ENCODE measurements around the gene GDI1. TPM values are rescaled to one million over a fixed set of nuclear protein-coding genes. Genes with fewer than 3 reads are reported as not detected.

The GDI1 gene
- polyA plus RNA-seq, 5 donors, result 108 to 164 (median 142) TPM

DNA sequence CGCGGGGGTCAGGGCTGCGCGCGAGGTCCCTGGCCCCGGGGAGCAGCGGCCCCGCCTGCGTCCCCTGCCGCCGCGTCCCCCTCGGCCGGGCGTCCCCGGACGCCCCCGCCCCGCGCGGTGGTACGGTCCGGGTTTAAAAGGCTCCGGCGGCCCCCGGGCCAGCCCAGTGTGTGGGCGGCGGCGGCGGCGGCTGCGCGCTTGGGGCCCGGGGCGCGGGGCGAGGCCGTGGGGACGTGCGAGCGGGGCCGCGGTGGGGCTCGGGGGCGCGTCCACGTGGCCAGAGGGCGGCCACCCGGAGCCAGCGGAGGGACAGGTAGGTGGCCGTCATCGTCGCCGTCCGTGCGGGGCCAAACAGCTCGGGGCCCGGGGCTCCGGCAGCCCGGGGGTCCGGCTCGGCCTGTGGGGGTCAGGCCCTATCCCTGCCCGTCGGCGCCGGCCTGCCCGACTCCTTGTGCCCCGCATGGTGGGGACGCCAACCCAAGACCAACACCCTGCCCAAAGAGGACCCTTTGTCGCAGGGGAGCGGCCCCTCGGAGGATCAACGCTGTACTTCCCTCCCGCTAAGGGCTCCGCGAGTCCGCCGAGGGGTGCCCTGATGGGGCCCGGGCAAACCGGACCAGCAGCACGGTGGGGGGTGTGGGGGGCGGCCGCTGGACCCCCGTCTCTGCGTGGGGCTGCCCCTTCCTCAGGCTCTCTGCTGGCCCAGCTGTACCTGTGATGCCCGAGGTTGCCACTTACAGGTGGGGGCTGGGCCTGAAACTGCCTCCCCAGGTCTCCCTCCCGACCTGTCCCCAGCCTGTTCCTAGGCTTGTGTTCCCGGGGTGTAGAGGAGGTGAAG is 21.4 kb downstream of the GDI1 start, which contains the start of gene PLXNA3:
Gene PLXNA3 (plus strand): TSS at position 166 of the 838 bp plus-strand sequence. CDS start 1,903 bp downstream, outside the sequence.
- peak in 1 of 2 donors; percentile 32 for DNase-seq

DNA sequence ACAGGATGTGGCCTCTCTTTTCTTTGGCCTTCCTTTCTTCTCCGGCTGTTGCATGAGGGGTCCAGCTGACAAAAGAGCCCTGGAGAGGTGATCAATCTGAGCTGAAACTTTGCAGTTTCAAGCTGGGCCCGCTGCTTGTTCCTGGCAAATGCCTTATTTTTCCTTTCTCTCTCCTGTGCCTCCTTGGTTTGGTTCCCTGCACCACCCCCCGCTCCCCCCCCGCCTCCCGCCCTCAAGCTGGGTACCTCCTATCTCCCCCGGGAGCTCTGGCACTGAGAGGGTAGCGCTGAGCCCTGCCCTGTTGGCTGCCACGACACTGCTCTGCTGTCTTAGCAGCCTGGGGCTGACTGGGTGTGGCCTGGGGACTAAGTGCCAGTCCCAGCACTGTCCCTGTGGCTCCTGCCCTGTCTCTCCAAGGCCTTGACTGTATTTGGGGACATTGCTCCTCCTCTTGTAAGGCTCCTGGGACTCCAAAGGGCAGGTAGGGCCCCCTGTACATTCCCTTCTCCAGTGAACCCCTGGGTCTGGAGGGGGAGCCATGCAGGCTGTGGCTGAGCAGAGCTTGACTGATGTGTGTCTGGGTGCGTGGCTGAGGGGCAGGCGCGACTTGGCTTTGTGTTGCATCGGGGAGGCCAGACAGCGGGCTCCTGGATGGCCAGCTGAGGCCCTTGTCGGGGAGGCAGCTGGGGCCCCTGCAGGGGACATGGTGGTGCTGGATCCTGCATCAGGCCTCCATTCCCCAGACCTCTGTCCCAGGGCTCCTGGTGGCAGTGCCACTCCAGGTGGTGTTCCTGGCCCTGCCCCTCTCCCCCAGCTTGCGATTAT is 22.2 kb downstream of the GDI1 start:
- no peak for DNase-seq

DNA sequence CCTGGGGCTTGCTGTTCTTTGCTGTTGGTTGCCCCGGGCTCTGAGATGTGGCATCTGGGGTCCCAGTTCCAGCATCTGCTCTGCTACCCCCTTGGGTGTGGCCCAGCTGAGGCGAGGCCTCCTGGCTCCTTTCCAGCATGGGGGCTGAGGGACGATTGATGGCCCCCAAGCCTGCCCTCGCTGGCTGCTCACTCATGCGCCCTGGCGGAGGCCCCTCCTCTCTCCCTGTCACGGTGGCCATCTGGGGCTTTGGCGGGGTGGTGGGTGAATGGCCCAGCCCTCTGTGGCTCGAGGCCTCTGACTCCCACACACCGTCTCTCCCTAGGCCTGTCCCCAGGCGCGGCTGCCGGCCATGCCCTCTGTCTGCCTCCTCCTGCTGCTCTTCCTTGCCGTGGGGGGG is 22.9 kb downstream of the GDI1 start:
- no peak for DNase-seq

DNA sequence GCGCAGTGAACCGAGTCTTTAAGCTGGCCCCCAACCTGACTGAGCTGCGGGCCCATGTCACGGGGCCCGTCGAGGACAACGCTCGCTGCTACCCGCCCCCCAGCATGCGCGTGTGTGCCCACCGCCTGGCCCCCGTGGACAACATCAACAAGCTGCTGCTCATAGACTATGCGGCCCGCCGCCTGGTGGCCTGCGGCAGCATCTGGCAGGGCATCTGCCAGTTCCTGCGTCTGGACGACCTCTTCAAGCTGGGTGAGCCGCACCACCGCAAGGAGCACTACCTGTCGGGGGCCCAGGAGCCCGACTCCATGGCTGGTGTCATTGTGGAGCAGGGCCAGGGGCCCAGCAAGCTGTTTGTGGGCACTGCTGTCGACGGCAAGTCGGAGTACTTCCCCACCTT is 23.4 kb downstream of the GDI1 start:
- DNase-seq, result no peak

DNA sequence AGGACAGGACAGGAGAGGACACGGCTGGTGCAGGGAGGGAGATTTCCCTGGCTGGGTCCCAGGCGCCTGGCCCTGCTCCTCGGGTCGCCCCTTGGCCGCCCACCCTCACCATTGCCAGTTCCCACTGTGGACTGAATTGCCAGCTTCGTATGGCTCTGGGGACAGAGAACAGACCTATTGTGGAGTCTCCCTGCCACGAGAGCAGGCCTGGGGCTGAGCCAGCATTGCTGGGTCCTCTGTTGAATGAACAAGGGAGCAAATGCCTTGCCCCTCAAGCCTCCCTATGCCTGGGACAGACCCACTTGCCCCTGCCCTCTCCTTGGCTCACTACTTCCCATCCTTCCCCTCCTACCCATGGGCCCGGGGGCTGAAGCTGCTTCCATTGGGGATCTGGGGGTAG is 25.4 kb downstream of the GDI1 start:
- DNase-seq, result no peak

DNA sequence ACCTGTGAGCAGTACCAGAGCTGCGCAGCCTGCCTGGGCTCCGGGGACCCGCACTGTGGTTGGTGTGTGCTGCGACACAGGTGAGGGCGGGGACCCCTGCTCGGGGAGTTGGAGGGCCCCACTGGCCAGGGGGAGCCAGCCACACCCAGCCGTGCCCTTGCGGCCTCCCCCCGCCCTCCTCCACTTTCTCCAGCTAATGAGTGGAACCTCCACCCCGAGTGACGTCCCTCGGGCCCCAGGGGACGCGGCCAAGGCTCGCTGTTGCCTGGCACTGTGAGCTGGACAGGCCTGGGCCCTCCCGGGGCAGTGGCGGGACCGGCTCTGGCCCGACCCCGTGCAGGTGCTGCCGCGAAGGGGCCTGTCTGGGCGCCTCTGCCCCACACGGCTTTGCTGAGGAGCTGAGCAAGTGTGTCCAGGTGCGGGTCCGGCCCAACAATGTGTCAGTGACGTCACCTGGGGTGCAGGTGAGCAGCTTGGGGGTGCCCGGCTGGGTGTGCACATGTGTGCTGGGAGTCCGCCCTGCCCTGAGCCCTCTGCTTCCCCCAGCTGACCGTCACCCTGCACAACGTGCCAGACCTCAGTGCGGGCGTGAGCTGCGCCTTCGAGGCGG is 26.8 kb downstream of the GDI1 start:
- no peak for DNase-seq

DNA sequence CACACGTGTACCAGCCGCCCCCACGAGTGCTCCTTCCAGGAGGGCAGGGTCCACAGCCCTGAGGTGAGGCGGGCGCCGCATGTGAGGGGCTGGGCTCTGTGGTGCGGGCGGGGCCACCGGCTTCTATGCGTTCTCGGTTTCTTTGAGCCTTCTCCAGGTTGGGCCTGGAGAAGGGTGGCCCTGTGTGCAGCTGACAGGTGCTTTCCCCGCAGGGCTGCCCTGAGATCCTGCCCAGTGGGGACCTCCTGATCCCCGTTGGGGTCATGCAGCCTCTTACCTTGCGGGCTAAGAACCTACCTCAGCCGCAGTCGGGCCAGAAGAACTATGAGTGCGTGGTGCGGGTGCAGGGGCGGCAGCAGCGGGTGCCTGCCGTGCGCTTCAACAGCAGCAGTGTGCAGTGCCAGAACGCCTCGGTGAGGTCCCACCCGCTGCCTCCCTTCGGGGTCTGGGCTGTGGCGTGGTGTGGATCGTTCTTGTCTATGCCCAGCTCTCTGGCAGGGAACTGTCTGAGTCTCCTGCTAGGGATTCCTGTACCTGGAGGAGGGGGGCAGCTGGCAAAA is 27.9 kb downstream of the GDI1 start:
- no peak for DNase-seq

DNA sequence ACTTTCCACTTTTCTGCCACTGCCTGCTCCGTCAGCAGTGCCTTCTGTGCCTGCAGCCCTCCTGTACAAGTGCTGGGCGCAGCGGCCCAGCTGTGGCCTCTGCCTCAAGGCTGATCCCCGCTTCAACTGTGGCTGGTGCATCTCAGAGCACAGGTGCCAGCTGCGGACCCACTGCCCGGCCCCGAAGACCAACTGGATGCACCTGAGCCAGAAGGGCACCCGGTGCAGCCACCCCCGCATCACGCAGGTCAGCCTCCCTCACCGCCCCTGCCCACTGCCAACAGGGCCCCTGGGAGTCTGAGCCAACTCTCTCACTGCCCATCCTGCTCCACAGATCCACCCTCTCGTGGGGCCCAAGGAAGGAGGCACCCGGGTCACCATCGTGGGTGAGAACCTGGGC is 28.6 kb downstream of the GDI1 start:
- DNase-seq, result no peak

DNA sequence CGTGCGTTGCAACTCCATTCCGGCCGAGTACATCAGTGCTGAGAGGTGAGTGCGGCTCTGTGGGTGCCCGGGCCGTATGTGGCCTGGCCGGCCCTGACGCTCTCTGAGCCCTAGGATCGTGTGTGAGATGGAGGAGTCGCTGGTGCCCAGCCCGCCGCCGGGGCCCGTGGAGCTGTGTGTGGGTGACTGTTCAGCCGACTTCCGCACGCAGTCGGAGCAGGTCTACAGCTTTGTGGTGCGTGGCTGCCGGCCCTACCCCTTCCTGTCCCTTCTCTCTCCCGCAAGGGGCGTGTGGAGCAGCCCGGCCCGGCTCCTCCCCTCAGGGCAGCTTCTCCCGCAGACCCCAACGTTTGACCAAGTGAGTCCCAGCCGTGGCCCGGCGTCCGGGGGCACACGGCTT is 29.1 kb downstream of the GDI1 start:
- no peak for DNase-seq

DNA sequence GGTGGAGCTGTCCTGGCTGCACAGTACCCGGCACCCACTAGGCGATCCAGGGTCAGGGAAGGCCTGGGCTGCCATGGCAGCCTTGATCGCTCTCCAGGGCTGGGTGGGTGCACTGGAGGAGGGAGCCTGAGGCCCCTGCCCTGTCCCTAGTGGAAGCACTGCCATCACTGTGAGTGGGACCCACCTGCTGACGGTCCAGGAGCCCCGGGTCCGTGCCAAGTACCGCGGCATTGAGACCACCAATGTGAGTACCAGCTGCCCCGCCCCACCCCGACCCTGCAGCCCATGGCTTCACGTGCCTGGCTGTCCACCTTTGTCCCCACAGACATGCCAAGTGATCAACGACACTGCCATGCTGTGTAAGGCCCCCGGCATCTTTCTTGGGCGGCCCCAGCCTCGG is 30.0 kb downstream of the GDI1 start:
- DNase-seq, result no peak

DNA sequence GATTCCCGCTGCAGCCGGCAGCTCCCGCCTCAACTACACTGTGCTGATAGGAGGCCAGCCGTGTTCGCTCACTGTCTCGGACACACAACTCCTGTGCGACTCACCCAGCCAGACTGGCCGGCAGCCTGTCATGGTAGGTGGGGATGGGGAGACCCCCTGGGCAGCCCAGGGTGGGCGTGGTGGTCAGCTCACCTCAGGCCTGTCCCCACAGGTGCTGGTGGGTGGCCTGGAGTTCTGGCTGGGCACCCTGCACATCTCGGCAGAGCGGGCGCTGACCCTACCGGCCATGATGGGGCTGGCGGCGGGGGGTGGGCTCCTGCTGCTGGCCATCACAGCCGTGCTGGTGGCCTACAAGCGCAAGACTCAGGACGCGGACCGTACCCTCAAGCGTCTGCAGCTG is 30.6 kb downstream of the GDI1 start:
- DNase-seq, result no peak

DNA sequence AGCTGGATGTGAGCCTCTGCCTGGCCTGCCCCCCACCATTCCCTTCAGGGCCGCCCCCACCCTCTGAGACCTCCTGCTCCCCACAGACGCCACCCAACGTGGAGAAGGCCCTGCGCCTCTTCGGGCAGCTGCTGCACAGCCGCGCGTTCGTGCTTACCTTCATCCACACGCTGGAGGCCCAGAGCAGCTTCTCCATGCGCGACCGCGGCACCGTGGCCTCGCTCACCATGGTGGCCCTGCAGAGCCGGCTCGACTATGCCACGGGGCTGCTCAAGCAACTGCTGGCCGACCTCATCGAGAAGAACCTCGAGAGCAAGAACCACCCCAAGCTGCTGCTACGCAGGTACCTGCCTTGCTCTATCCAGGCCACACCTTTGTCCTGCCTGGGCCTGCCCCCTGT is 31.3 kb downstream of the GDI1 start:
- no peak for DNase-seq

DNA sequence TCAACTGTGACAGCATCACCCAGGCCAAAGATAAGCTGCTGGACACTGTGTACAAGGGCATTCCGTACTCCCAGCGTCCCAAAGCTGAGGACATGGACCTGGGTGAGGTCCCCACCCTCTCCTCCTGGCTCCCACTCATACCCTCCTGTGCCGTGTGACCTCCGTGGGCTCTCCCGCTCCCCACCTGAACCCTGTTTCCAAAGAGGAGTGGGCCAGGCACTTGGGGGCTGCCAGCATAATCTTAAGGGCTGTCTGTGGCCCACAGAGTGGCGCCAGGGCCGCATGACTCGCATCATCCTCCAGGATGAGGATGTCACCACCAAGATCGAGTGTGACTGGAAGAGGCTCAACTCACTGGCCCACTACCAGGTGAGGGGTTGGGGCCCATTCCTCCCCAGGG is 32.2 kb downstream of the GDI1 start:
- no peak for DNase-seq

DNA sequence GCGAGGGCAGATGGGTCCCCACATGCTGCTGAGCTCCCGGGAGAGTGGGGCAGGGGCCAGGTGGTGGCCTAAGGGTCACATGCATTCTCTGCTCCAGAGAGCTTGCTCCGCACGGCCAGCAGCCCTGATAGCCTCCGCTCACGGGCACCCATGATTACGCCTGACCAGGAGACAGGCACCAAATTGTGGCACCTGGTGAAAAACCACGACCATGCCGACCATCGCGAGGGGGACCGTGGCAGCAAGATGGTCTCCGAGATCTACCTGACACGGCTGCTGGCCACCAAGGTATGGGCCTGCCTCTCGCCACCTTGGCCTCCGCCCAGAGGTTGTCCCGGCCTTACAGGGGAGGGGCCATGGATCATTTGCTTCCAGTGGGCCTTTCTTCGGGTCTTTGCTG is 32.9 kb downstream of the GDI1 start:
- no peak for DNase-seq

DNA sequence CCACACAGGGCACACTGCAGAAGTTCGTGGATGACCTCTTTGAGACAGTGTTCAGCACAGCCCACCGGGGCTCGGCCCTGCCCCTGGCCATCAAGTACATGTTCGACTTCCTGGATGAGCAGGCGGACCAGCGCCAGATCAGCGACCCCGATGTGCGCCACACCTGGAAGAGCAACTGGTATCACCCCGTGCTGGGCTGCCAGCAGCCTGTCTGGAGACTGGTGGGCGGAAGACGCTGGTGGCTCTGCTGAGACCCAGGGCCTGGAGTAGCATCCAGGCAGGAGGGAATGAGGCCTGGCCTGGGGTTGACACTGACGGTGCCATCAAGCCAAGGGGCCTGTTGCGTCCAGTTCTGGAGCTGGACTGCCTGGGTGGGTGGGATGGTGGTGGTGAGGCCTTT is 33.5 kb downstream of the GDI1 start:
- DNase-seq, result no peak

DNA sequence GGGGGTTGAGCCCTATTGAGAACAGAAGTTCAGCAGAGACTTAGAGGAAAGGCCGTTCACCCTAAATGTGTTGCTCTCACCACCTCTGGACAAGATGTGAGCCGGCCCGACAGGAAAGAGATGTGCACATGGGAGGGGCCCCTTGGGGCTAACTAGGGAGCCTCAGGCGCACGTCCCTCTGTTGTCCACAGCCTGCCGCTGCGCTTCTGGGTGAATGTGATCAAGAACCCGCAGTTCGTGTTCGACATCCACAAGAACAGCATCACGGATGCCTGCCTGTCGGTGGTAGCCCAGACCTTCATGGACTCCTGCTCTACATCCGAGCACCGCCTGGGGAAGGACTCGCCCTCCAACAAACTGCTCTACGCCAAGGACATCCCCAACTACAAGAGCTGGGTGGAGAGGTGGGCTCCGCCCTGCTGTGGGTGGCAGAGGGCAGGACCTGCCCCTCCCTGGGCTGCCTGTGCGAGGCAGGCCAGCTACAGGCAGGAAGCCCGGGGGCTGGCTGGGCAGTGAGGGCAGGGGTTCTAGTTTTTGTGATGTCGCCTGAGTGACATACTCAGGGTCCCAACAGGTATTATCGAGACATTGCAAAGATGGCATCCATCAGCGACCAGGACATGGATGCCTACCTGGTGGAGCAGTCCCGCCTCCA is 34.1 kb downstream of the GDI1 start:
- DNase-seq, result no peak

DNA sequence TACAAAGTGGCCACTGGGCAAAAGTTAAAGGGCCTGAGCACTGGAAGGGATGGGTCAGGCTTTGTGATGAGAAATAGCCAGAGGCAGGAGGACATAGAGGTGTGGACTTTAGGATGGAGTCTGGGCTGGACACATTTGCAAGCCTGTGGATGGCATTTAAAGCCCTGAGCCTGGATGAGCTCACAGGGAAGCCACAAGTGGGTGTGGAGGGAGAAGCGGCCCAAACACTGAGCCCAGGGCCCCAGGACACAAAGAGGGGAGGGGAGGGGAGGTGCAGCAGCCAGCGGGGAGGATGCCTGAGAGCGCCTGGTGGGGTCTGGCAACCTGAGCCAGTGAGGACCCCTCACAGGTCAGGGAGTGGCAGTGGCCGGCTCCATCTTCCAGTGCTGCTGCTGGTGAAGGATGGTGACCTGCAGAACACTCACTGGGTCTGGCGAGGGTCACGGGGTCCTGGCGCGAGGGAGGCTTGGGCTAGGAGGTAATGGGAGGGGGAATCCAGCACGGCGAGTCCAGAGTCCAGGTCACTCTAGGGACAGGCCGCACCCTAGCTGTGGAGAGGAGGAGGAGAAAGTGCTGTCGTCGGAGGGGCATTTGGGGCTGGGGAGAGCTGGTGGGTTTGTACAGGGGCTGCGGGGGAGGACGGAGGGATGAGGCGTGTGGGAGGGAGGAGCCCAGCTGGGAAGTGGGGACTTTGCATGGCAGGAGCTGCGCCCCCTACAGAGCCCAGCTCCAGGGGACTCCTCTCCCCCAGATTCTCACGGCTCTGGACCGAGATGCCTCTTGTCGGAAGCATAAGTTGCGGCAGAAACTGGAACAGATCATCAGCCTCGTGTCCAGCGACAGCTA is 35.1 kb downstream of the GDI1 start:
- DNase-seq, result no peak

DNA sequence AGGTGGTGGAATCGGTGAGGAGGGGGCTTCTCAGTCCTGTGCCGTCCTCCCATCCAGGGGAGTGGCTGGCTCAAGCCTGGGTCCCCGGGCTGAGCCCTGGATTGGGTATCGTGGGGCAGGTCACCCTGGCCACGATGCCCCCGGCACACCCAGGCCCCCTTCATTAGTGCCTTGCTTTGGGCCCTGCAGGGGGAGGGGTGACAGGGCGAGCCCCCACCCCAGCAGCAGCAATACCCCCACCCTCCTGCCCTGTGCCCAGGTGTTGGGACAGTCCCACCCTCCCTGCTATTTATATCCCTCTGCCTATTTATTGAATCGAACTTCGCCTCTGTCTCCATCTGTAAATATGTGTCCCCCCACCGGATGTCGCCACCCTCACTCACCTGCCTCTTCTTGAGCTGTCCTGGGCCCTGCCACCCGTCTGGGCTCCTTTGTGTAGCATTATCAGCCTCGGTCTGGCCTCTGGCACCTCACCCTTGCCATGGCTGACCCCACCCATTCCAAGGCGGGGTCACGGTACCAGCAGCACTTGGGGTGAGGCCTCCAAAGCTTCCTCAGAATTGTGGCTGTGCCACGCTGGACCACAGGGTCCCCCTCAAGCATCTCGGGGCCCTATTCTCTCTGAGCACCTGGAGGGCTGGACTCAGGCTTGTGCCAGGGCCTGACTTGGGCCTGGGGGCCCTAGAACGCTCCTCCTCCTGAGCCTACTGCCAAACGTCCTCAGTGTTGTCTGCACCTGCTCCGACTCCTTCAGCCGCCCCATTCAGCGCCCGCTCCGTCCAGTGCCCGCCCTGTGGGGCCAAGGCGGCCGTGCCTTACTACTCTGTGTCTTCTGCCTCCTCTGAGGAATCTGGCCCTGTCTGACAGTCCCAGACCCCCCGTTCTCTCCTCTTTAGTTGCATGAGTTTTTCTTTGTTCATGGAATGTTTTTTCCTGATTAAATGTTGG is 36.0 kb downstream of the GDI1 start:
- no peak for DNase-seq

DNA sequence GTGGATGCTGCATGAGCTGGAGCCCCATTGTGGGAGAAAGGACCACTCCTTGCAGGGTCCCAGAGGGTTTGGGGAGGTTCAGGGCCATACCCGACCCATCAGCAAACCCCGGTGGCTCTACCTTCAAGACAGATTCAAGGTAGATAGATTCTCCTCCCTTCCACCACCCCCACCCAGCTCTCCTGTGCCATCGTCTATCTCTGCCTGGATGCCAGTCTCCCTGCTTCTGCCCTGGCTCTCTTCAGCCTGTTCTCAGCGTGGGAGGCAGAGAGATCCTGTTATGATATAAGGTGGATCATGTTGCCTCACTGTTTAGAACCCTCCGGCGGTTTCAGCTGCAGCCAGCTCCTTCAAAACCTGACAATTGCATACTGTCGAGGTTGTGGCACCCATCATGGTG is 36.7 kb downstream of the GDI1 start:
- no peak for DNase-seq

DNA sequence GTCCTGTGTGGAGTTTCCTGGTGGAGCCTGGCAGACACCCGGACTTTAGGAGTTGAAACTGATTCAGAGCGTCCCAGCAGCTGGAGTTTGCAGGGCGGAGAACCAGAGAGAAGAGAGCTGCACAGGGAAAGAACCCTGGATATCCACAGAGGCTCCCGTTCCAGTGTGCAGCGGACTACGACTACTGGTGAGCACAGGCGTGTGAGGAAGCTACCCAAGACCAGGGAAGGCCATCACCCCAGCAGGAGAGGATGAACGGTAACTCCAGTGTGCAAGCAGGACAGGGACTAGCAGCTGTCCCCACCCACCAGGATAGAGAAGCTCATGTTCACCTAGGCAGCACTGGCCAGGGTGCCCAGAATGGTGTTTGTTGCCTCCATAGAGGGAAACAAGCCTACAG is 39.9 kb downstream of the GDI1 start:
- DNase-seq, result no peak
